Stimulated activated naive CD8-positive, alpha-beta T cell treated with anti-CD3 and anti-CD28 coated beads, Interleukin-15, Interleukin-2, amounts not matched to agents 100 ng/mL and 50 ng/mL, for 24 hours (primary cell): Measurements from ENCODE around the gene EFNA3.

Experiments used
- H3K27ac Mint-ChIP-seq: one replicate; pipeline ENCODE4 v1.8.0; 2021; ENCODE audit warnings: mild to moderate bottlenecking, mixed read lengths
- H3K27me3 Mint-ChIP-seq: one replicate; pipeline ENCODE4 v1.8.0; 2021; ENCODE audit warnings: mixed read lengths
- H3K36me3 Mint-ChIP-seq: one replicate; pipeline ENCODE4 v1.8.0; 2021; ENCODE audit warnings: low read depth, mixed read lengths
- H3K4me1 Mint-ChIP-seq: one replicate; pipeline ENCODE4 v1.8.0; 2021; ENCODE audit warnings: low read depth, mixed read lengths
- H3K4me3 Mint-ChIP-seq: one replicate; pipeline ENCODE4 v1.8.0; 2021; ENCODE audit warnings: mild to moderate bottlenecking, mixed read lengths
- H3K9me3 Mint-ChIP-seq: one replicate; pipeline ENCODE4 v1.8.0; 2021; ENCODE audit warnings: mixed read lengths

The EFNA3 gene, protein sequence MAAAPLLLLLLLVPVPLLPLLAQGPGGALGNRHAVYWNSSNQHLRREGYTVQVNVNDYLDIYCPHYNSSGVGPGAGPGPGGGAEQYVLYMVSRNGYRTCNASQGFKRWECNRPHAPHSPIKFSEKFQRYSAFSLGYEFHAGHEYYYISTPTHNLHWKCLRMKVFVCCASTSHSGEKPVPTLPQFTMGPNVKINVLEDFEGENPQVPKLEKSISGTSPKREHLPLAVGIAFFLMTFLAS

DNA sequence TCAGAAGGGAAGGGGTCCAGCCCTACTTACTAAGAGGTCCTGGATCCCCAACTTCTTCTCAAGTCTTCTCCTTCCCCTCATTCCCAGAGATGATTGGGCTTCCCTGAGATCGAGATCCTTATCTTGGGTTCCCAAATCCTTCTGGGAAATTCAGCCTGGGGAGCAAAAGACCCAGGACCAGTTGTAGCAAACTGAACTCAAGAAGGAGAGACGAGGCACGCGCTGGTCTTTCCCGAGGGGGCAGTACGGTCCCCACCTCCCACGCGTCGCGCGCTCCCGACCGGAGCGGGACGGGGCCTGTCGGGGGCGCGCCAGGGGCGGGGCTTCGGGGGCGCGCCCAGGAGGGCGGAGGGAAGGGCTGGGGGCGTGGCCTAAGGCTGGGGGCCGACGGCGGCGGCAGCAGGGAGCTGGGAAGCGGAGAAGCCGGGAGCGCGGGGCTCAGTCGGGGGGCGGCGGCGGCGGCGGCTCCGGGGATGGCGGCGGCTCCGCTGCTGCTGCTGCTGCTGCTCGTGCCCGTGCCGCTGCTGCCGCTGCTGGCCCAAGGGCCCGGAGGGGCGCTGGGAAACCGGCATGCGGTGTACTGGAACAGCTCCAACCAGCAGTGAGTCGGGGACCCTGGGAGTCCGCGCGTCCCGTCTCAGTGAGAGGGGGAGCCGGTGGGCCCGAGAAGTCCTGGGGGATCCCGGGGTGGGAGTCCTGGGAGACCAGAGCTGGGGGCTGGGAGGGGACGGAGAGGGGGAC lies at the start of gene EFNA3:
Gene EFNA3 (plus strand): TSS at position 369 of the 741 bp plus-strand sequence. CDS start 105 bp downstream, at position 474.
- peaks cover 38% of the 10 kb centered on the region for H3K27me3 Mint-ChIP-seq
- H3K36me3 Mint-ChIP-seq = no peaks in the 10 kb centered on the region
- H3K4me3 Mint-ChIP-seq = peak within 1 kb of the TSS; percentile 66
- no peaks in the 10 kb centered on the region for H3K9me3 Mint-ChIP-seq
- peaks cover 36% of the 10 kb centered on the region for H3K4me1 Mint-ChIP-seq
- no peak within 1 kb of the TSS for H3K27ac Mint-ChIP-seq

DNA sequence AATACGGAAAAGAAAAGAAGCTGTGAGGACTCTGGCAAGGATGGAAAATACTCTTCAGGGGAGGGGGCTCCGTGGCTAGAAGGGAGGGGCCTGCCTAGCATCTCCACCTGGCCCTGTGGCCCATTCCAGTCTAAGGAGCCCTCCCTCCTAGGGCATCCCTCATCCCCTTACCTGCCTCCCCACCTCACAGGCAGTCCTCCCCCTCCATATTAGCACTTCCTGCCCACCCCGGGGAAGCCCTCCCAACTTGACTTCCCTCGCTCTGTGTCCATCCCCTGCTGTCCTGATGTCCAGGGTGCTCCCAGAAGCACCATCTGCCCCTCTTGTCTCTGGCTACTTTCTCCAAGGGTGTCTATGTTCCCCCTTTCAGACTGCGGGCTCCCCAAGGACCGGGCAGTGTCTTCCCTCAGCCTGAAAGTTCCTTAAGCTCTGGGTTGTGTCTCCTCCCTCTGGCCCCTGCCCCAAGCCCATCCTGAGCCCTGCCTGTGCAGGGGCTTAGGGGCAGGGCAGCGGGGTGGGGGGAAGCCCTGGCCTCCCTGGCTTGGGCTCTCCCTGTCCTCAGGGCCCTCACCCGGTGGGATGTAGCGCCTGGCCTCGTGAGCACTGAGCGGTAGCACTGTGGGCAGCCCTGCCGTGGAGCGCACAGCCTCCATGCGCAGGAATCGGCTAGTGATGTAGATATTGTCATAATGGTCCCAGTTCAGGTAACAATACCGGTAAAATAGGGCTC lies 49.0 kb upstream of the EFNA3 start:
- Mint-ChIP-seq H3K9me3 (no peaks in the 10 kb centered on the region), H3K36me3 (no peaks in the 10 kb centered on the region), H3K27me3 (no peaks in the 10 kb centered on the region), H3K27ac (no peak overlapping the region), H3K4me3 (no peak overlapping the region), H3K4me1 (no peaks in the 10 kb centered on the region)

DNA sequence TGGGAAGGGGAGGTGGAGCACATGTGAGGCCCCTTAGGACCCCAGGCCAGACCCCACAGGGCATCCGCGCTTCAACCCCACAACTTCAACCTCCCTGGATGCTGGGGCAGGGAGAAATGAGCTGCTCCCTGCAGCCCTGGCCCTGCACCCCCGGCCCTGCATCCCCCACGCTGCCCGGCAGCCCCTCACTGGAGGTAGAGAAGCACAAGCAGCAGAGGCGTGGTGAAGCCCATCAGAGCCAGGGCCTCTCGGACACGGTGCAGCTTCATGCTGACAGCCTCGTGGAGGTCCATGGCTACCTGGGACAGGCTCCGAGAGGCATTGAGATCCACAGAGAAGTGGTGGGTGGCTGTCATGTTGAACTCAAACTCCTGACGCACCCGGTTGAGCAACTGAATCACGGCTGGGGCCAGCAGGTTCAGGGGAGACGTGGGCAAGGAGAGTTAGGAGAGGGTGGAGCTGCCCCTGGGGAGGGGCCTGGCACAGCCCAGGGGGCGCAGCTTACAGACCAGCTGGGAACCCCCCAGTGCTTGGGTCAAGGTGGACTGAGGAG lies 48.3 kb upstream of the EFNA3 start:
- Mint-ChIP-seq H3K9me3 (no peaks in the 10 kb centered on the region), H3K27ac (no peak overlapping the region), H3K36me3 (no peaks in the 10 kb centered on the region), H3K27me3 (no peaks in the 10 kb centered on the region), H3K4me3 (no peak overlapping the region), H3K4me1 (no peaks in the 10 kb centered on the region)

DNA sequence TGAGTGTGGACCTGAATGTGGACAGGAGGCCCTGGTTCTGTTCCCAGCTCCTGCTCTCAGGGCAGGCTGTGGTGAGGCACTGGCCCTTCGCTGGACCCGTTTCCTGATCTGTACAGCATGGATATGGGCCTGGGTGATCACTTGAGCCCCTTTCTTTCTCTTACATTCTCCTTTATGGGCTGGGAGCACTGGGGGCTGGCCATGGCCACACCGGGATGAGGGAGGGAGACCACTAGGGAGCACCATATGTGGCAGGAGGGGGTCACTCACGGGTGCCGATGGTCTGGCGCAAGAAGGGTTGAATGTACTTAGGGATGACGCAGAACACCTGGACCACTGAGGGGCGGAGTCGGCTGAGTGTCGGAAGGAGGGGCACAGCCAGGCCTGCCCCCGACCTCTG lies 47.7 kb upstream of the EFNA3 start:
- Mint-ChIP-seq H3K36me3 (no peaks in the 10 kb centered on the region), H3K9me3 (no peaks in the 10 kb centered on the region), H3K4me1 (no peaks in the 10 kb centered on the region), H3K27ac (no peak overlapping the region), H3K4me3 (no peak overlapping the region), H3K27me3 (no peaks in the 10 kb centered on the region)

DNA sequence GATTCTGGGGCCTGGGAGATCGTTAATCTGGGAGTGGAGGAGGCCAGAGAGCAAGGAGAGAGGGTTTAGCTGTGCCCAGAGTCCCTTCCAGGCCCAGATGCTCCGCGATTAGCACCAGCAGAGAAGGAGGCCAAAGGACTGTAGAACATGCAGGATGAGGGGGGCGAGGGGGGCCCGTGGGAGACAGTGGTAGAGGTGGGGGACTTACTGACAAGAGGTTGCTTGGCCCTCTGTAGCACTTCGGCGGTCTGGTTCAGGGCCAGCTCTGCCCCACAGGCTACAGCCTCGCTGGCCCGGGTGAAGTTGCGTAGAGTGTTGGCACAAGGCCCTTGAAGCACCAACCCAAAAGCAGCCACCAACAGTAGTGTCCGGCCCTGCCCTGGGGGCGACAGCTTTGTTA lies 45.8 kb upstream of the EFNA3 start:
- no peaks in the 10 kb centered on the region for H3K9me3 Mint-ChIP-seq
- H3K4me1 Mint-ChIP-seq = no peaks in the 10 kb centered on the region
- H3K4me3 Mint-ChIP-seq = no peak overlapping the region
- no peak overlapping the region for H3K27ac Mint-ChIP-seq
- H3K27me3 Mint-ChIP-seq = no peaks in the 10 kb centered on the region
- H3K36me3 Mint-ChIP-seq = no peaks in the 10 kb centered on the region

DNA sequence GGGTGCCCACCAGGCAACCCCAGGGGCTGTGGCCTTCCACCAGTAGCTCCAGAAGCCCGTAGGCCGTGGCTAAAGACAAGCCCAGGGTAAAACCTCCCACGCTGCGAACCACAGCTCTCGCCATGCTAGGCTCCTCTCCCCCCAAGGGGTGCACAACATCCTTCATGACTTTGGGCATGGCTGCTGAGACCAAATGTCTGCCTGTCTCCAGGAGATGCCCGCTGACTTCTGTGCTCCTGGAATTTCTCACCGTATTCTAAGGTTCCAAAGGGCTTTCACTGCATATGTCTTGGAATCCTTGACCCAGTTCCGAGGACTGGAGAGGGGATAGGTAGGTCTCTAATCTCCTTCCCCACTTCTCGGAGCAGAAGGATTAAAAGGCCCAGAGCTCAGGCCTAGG lies 45.1 kb upstream of the EFNA3 start, which contains the start of the genes DCST1 and DCST2:
Gene DCST1 (plus strand): TSS at position 301 of the 400 bp plus-strand sequence. CDS start 213 bp downstream, outside the sequence.
Gene DCST2 (minus strand): TSS at position 258 of the 400 bp plus-strand sequence. CDS start 80 bp downstream, at position 178.
- Mint-ChIP-seq H3K4me1 (no peaks in the 10 kb centered on the region), H3K9me3 (no peaks in the 10 kb centered on the region), H3K27ac (no peak within 1 kb of the TSS), H3K36me3 (no peaks in the 10 kb centered on the region), H3K27me3 (no peaks in the 10 kb centered on the region), H3K4me3 (no peak within 1 kb of the TSS)

DNA sequence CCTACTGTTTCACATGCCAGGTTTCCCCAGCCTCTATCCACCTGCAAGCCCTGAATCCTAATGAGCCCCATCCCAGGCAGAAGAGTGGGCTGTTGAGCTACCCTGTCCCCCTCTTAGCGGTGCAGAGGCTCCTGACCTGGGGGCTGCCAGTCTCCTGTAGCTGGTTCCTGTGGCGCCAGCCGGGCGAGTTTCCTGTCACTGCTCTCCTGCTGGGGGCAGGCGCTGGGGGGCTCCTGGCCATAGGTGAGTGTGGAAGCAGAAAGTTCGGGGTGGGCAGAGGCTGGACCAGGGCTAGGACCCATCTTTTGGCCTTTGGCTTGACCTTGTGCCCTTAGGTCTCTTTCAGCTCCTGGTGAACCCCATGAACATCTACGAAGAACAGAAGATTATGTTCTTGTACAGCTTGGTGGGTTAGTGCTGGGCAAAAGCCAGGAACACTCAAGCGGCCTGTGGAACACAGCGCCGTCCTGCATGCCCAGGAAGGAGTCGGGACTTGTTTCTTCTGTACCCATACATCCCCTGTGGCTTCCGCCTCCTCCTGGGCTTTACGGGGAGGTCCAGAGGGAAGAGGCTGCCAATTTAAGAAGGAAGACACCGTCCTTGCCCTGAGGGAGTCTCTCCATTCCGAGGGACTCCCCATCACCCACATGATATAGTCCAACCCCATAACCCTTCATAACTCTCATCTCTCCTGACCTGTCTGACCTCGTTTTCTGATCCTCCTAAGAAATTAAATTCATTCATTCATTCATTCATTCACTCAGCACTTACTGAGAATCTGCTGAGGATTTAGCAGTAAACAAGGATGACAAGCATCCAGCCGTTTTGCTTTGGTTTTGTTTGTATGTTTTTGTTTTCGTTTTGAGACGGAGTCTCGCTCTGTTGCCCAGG lies 44.1 kb upstream of the EFNA3 start:
- Mint-ChIP-seq H3K27ac (no peak overlapping the region), H3K27me3 (peaks cover 5% of the 10 kb centered on the region), H3K36me3 (no peaks in the 10 kb centered on the region), H3K4me3 (no peak overlapping the region), H3K4me1 (no peaks in the 10 kb centered on the region), H3K9me3 (no peaks in the 10 kb centered on the region)

DNA sequence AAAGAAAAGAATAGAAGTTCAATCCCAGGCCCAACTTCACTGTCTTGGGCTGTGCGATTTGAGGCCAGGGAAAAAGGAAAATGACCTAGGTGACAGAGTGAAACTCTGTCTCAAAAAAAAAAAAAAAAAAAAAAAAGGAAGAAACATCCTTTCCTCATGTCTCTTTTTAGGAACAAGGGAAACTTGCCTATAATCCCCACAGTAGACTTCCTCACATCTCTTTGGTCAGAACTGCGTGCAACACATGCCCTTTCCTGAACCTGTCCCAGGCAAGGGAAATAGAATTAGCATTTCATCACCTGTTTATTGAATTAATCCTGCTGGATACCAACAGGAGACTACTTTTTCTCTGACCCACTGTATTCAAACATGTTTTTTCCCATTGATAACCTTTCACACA lies 42.7 kb upstream of the EFNA3 start:
- Mint-ChIP-seq H3K36me3 (no peaks in the 10 kb centered on the region), H3K4me3 (no peak overlapping the region), H3K27ac (no peak overlapping the region), H3K27me3 (peaks cover 5% of the 10 kb centered on the region), H3K4me1 (no peaks in the 10 kb centered on the region), H3K9me3 (no peaks in the 10 kb centered on the region)

DNA sequence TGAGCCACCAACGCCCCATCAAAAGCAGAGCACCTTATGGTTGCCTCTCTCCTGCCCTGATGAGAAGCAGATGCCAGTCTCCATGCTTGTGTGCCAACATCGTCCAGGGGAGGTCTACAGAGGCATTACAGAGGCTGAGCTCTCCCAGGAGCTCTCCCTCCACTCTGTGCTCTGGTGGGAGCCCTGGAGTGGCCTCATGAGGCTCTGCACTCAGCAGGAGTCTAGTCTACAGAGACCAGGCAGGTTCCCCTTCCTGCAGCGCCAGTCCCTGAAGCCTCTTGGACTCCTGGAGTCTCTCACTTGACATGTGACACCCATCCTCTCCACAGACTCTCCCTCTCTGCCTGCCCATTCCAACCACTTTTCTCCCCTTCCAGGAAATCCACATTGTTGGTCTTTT lies 41.6 kb upstream of the EFNA3 start:
- no peaks in the 10 kb centered on the region for H3K9me3 Mint-ChIP-seq
- no peaks in the 10 kb centered on the region for H3K36me3 Mint-ChIP-seq
- H3K27ac Mint-ChIP-seq = no peak overlapping the region
- no peak overlapping the region for H3K4me3 Mint-ChIP-seq
- peaks cover 5% of the 10 kb centered on the region for H3K27me3 Mint-ChIP-seq
- H3K4me1 Mint-ChIP-seq = no peaks in the 10 kb centered on the region

DNA sequence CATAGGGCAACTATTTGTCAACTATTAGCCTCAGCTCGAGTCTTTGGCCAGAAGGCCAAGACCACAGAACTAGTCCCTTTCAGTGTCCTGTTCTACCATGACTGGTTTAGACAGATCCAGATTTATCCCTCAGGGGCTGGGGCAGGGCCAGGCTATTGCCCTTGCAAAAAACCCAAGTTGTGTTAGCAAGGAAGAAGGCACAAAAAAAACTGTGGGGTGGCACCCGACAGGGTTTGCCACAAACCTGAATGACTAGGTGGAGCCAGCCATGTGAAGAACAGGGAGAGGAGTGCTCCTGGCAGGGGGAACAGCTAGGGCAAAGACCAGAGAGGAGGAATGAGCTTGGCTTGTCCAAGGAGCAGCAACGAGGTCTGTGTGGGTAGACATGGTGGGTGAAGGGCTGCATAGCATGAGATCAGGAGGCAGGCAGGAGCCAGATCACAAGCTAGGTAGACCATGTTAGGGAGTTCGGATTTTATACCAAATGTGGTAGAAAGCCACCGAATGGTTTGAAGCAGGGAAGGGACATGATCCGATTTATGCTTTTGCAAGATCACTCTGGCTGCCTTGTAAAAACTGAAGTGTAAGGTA lies 40.7 kb upstream of the EFNA3 start:
- no peaks in the 10 kb centered on the region for H3K4me1 Mint-ChIP-seq
- no peaks in the 10 kb centered on the region for H3K36me3 Mint-ChIP-seq
- H3K27me3 Mint-ChIP-seq = peaks cover 5% of the 10 kb centered on the region
- H3K9me3 Mint-ChIP-seq = no peaks in the 10 kb centered on the region
- no peak overlapping the region for H3K4me3 Mint-ChIP-seq
- no peak overlapping the region for H3K27ac Mint-ChIP-seq

DNA sequence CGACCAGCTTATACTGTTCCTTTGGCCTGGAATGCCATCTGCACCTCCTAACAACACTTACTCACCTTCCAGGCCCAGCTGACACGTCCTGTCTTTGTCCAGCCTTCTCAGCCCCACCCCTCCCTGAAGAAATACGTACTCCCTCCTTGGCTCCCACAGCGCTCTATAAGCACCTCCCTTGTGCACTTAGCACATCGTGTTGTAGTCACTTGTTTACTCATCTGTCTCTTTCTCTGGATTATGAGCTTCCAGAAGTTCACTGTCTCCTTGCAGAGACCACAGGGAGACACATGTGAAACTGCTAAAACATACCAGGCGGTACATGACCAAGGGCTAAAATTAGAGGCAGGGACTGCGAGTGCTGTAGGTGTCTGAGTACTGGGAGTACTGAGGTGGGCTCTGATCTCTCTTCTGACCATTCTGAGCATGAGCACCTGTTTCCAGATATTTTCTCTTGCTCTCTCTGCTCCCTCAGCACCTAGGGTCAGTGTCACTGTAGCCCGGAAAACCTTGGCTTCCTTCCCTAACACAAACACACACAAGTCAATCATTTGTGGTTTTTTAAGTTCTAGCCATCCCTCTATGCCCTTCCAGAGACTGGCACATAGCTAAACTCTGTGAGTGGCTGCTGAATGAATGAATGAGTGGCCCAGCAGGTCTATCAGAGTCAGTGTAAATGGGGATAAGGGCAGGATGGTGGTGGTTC lies 39.9 kb upstream of the EFNA3 start:
- peaks cover 5% of the 10 kb centered on the region for H3K27me3 Mint-ChIP-seq
- no peak overlapping the region for H3K4me3 Mint-ChIP-seq
- H3K9me3 Mint-ChIP-seq = no peaks in the 10 kb centered on the region
- no peaks in the 10 kb centered on the region for H3K36me3 Mint-ChIP-seq
- no peaks in the 10 kb centered on the region for H3K4me1 Mint-ChIP-seq
- H3K27ac Mint-ChIP-seq = no peak overlapping the region

DNA sequence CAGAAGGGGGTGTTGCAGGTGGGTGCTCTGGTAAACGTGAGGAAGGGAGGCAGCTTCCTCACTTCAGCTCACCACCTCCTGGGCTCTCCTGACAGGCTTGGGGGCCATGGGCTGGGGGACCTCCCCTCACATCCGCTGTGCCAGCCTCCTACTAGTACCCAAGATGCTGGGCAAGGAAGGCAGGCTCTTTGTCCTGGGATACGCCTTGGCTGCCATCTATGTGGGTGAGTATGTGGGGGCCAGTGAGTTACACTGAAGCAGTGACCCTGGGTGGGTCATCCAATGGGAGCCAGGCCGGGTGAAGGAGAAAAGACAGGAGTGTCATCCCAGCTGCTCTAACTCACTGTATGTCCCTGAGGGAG lies 39.3 kb upstream of the EFNA3 start:
- Mint-ChIP-seq H3K27ac (no peak overlapping the region), H3K4me1 (no peaks in the 10 kb centered on the region), H3K36me3 (no peaks in the 10 kb centered on the region), H3K4me3 (no peak overlapping the region), H3K27me3 (peaks cover 5% of the 10 kb centered on the region), H3K9me3 (no peaks in the 10 kb centered on the region)

DNA sequence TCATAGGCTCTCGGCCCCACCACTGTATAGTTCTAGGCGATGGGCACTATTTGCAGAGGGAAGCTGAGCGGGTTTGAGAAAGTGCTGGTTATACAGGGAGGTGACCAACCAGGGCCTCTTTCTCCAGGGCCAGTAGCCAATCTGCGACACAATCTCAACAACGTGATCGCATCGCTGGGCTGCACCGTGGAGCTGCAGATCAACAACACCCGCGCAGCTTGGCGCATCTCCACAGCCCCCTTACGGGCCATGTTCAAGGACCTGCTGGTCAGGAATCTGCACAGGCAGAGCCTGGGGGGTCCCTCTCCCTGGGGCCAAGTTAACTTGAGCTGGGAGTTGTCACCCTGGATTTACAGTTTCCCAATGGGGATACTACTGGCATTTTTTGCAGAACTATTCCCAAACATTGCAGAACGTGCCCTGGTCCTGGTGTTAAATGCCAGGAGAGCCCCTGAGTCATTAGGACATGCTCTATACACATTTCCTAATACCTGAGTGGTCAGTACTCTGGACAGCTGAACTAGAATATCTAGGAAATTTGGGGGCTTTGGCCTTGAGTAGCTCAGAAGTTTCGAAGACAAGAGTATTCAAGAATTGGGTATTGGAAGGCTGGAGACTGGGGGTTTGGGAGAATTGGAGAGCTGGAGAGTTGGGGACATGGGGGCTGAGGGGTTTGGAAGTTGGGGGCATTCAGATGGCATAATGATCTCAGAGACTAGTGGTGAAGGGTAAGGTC lies 38.1 kb upstream of the EFNA3 start:
- Mint-ChIP-seq H3K27ac (no peak overlapping the region), H3K36me3 (no peaks in the 10 kb centered on the region)

More for the DNA sequence above, 38.1 kb upstream of the EFNA3 start:
- H3K4me1 Mint-ChIP-seq = peaks cover 8% of the 10 kb centered on the region
- no peaks in the 10 kb centered on the region for H3K9me3 Mint-ChIP-seq
- no peak overlapping the region for H3K4me3 Mint-ChIP-seq
- H3K27me3 Mint-ChIP-seq = peaks cover 5% of the 10 kb centered on the region
